Caco-2 (cell line): ENCODE data around the gene ABCG5. TPM values are rescaled to one million over a fixed set of nuclear protein-coding genes. Genes with fewer than 3 reads are reported as not detected.
A peak's percentile ranks its signal among the peaks of the same experiment; 100 is the strongest.

ENCODE experiments used
- BruUV-seq: library from RNA; stranded (reverse); fragments of 400-500 nt; replicated peaks from 2 replicates; lab custom pipeline; 2021; lab: Mats Ljungman, UMichigan
- CTCF ChIA-PET: fragments of 300-600 bp; sonication (Branson Sonifier 250); formaldehyde crosslinking; loops from one replicate; lab custom pipeline; 2022; ENCODE audit warnings: antibody characterized with exemption; lab: Charles Lee
- POLR2A ChIA-PET: fragments of 300-600 bp; sonication (Branson Sonifier 250); formaldehyde crosslinking; loops from one replicate; lab custom pipeline; 2022; ENCODE audit warnings: antibody characterized with exemption; lab: Charles Lee
- DNase-seq, 2 experiments: peaks; one replicate each; pipeline versions ENCODE4 v3.0.0 to v3.0.0-alpha.2; 2020 to 2022
- H3K27me3 ChIP-seq: replicated peaks from 2 replicates; pipeline ENCODE4 v1.6.0; 2011; ENCODE audit warnings: low read length; ENCODE audit not compliant: control insufficient read depth, insufficient read depth
- H3K36me3 ChIP-seq: 2 replicates; pipeline ENCODE4 v1.5.1; 2011; ENCODE audit warnings: low read length; ENCODE audit not compliant: control insufficient read depth, insufficient read depth
- H3K4me1 ChIP-seq: fragments of 250-450 bp; sonication (Bioruptor Pico); 2 replicates; pipeline ENCODE4 v1.5.1; 2020; ENCODE audit warnings: mild to moderate bottlenecking
- H3K4me3 ChIP-seq: 2 replicates; pipeline ENCODE4 v1.5.1; 2011; ENCODE audit warnings: low read depth, mild to moderate bottlenecking, control low read depth, low read length
- H3K9me3 ChIP-seq: fragments of 250-450 bp; sonication (Bioruptor Pico); 2 replicates; pipeline ENCODE4 v1.5.1; 2020; ENCODE audit warnings: mild to moderate bottlenecking, moderate library complexity
- H3K27ac Mint-ChIP-seq: one replicate; pipeline ENCODE4 v1.8.0; 2022; ENCODE audit warnings: mixed read lengths; ENCODE audit not compliant: unreplicated experiment
- H3K27me3 Mint-ChIP-seq: one replicate; pipeline ENCODE4 v1.8.0; 2022; ENCODE audit warnings: mixed read lengths; ENCODE audit not compliant: insufficient read depth, unreplicated experiment
- H3K36me3 Mint-ChIP-seq: one replicate; pipeline ENCODE4 v1.8.0; 2022; ENCODE audit warnings: mild to moderate bottlenecking, mixed read lengths; ENCODE audit not compliant: insufficient read depth, unreplicated experiment
- H3K4me1 Mint-ChIP-seq: one replicate; pipeline ENCODE4 v1.8.0; 2022; ENCODE audit warnings: low read depth, mixed read lengths; ENCODE audit not compliant: unreplicated experiment
- H3K4me3 Mint-ChIP-seq: one replicate; pipeline ENCODE4 v1.8.0; 2022; ENCODE audit warnings: mild to moderate bottlenecking, moderate library complexity, mixed read lengths; ENCODE audit not compliant: unreplicated experiment
- H3K9me3 Mint-ChIP-seq: one replicate; pipeline ENCODE4 v1.8.0; 2022; ENCODE audit warnings: mixed read lengths; ENCODE audit not compliant: unreplicated experiment
- intact Hi-C: fragments of 100-400 bp; cut with micrococcal nuclease; formaldehyde crosslinking; loops from one replicate; pipeline ENCODE4 v1.10.0; 2022; ENCODE audit not compliant: unreplicated experiment
- total RNA-seq: library from RNA; stranded (reverse); gene quantifications from 2 replicates; pipeline ENCODE4 v1.2.3, GENCODE V29; 2022
- TF ChIP-seq, protein P1 (sequence below), 2 experiments: fragments of 200-600 bp in 1 of 2; IDR thresholded peaks; 1 replicate in 1 of 2; 2 replicates in 1 of 2; pipeline versions ENCODE4 v1.5.1 to v1.8.0; 2011 to 2022; ENCODE audit warnings: antibody characterized with exemption in 1 of 2, control low read depth in 1 of 2, inconsistent platforms in 1 of 2, low read depth in 1 of 2, low read length in 1 of 2, mild to moderate bottlenecking in 1 of 2, moderate library complexity in 1 of 2; ENCODE audit not compliant: insufficient read depth in 1 of 2, severe bottlenecking in 1 of 2, unreplicated experiment in 1 of 2

Gene ABCG5
- total RNA-seq, 1 experiment from 2014 or later, result not detected

DNA sequence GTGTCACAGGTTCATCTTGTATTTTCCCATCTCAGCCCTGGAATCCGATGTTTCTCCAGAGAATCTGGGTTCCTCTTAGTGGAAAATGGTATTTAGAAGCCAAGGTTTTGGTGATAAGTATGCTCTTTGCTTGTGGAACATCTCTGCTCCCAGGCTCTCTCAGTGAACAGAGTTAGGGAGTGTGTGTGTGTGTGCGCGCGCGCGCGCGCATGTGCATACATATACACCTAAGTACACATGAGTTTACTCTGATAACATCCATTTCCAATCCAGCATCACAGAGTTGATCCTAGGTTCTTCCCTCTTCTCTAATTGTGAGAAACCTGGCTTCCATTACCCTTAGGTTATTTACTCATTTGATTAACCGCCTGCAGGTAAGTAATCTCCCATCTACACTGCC lies 41.8 kb upstream of the ABCG5 start:
- no peak overlapping the region for H3K4me3 Mint-ChIP-seq
- H3K9me3 Mint-ChIP-seq, result no peaks in the 10 kb centered on the region
- POLR2A ChIA-PET, result no interaction called here
- BruUV-seq, result no TSS peak
- Histone ChIP-seq H3K27me3 (no peaks in the 10 kb centered on the region), H3K9me3 (no peaks in the 10 kb centered on the region), H3K36me3 (no peaks in the 10 kb centered on the region), H3K4me3 (no peak overlapping the region), H3K4me1 (no peaks in the 10 kb centered on the region; the same call in 1 of the 2 replicates)
- peaks cover 10% of the 10 kb centered on the region for H3K4me1 Mint-ChIP-seq
- peaks cover 2% of the 10 kb centered on the region for H3K27me3 Mint-ChIP-seq
- TF ChIP-seq, protein P1, sequence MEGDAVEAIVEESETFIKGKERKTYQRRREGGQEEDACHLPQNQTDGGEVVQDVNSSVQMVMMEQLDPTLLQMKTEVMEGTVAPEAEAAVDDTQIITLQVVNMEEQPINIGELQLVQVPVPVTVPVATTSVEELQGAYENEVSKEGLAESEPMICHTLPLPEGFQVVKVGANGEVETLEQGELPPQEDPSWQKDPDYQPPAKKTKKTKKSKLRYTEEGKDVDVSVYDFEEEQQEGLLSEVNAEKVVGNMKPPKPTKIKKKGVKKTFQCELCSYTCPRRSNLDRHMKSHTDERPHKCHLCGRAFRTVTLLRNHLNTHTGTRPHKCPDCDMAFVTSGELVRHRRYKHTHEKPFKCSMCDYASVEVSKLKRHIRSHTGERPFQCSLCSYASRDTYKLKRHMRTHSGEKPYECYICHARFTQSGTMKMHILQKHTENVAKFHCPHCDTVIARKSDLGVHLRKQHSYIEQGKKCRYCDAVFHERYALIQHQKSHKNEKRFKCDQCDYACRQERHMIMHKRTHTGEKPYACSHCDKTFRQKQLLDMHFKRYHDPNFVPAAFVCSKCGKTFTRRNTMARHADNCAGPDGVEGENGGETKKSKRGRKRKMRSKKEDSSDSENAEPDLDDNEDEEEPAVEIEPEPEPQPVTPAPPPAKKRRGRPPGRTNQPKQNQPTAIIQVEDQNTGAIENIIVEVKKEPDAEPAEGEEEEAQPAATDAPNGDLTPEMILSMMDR (IDR thresholded peaks at IDR 0.05; ENCODE audit: insufficient read depth in 1 of 2, low read depth in 1 of 2, low read length in 1 of 2, severe bottlenecking in 1 of 2, unreplicated experiment in 1 of 2), result no peak
- H3K36me3 Mint-ChIP-seq, result peaks cover 46% of the 10 kb centered on the region
- intact Hi-C loops, result no loop called here
- CTCF ChIA-PET, result no interaction called here
- DNase-seq, result no peak
- H3K27ac Mint-ChIP-seq, result no peak overlapping the region

DNA sequence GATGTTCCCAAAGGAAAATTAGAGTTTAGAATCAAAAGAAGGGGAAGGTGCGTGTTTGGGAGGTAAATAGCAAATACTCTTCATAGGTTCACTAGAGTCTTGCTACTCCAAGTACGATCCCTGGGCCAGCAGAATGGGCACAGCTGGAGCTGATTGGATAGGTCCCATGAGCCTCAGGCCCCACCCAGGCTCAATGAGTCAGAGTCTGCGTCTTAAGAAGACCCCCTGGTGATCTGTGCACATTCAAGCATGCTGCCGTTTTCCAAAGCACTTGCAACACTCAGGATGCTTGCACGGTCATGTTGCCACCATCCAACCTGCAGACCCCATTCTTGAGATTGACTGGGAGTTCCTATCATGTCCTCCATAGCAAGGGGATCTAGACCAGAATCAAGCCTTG lies 40.6 kb upstream of the ABCG5 start:
- Histone ChIP-seq H3K27me3 (no peaks in the 10 kb centered on the region), H3K4me3 (no peak overlapping the region), H3K9me3 (no peaks in the 10 kb centered on the region), H3K4me1 (no peaks in the 10 kb centered on the region; the same call in 1 of the 2 replicates), H3K36me3 (no peaks in the 10 kb centered on the region)
- TF ChIP-seq, protein P1 (IDR thresholded peaks at IDR 0.05; ENCODE audit: insufficient read depth in 1 of 2, low read depth in 1 of 2, low read length in 1 of 2, severe bottlenecking in 1 of 2, unreplicated experiment in 1 of 2), result no peak
- CTCF ChIA-PET, result no interaction called here
- intact Hi-C loops, result loop anchor here (2.0 to 5.0 kb wide), 2 partner anchors 20 to 363 kb away; no protein-coding TSS in a partner anchor
- Mint-ChIP-seq H3K36me3 (peaks cover 36% of the 10 kb centered on the region), H3K4me1 (peaks cover 10% of the 10 kb centered on the region), H3K27ac (no peak overlapping the region), H3K9me3 (no peaks in the 10 kb centered on the region), H3K4me3 (no peak overlapping the region), H3K27me3 (peaks cover 3% of the 10 kb centered on the region)
- no TSS peak for BruUV-seq
- no peak for DNase-seq
- POLR2A ChIA-PET, result interaction anchor here (0.6 kb wide), 1 partner anchor 129 kb away, joined by 3 read pairs; no protein-coding TSS in a partner anchor

GRCh38 chr2:43877782-43878464 lies 39.3 kb upstream of the ABCG5 start:
- CTCF ChIA-PET, result interaction anchor here (0.5 to 1.3 kb wide), 7 partner anchors 20 to 1094 kb away, joined by 3 to 4 read pairs (median 3); no protein-coding TSS in a partner anchor
- no peak overlapping the region for H3K27ac Mint-ChIP-seq

More at GRCh38 chr2:43877782-43878464, 39.3 kb upstream of the ABCG5 start:
- DNase-seq, result peak; percentile 75 to 83
- peaks cover 10% of the 10 kb centered on the region for H3K4me1 Mint-ChIP-seq
- intact Hi-C loops, result loop anchor here (1.0 to 5.0 kb wide), 4 partner anchors 21 to 364 kb away; no protein-coding TSS in a partner anchor
- no peak overlapping the region for H3K4me3 ChIP-seq
- no peaks in the 10 kb centered on the region for H3K9me3 ChIP-seq
- H3K27me3 ChIP-seq, result no peaks in the 10 kb centered on the region
- TF ChIP-seq, protein P1 (IDR thresholded peaks at IDR 0.05; ENCODE audit: insufficient read depth in 1 of 2, low read depth in 1 of 2, low read length in 1 of 2, severe bottlenecking in 1 of 2, unreplicated experiment in 1 of 2), result peak; percentile 95 to 96
- H3K36me3 ChIP-seq, result no peaks in the 10 kb centered on the region
- no peaks in the 10 kb centered on the region; the same call in 1 of the 2 replicates for H3K4me1 ChIP-seq
- H3K27me3 Mint-ChIP-seq, result peaks cover 3% of the 10 kb centered on the region
- POLR2A ChIA-PET, result no interaction called here
- no TSS peak for BruUV-seq
- H3K4me3 Mint-ChIP-seq, result no peak overlapping the region
- H3K36me3 Mint-ChIP-seq, result peaks cover 24% of the 10 kb centered on the region
- H3K9me3 Mint-ChIP-seq, result no peaks in the 10 kb centered on the region
